Duodenal mucosa (tissue), 2 donors: ENCODE measurements around the gene CACNA2D1.

ENCODE experiments used
- H3K27ac ChIP-seq: one replicate; pipeline ENCODE4 v1.7.0; 2013; ENCODE audit warnings: low read depth, low read length
- H3K27me3 ChIP-seq, 2 donors: one replicate each; pipeline ENCODE4 v1.7.0; 2013; ENCODE audit warnings: low read length in 2 of 2, control low read depth in 1 of 2; ENCODE audit not compliant: insufficient read depth in 2 of 2, control insufficient read depth in 1 of 2
- H3K36me3 ChIP-seq, 2 donors: one replicate each; pipeline ENCODE4 v1.7.0; 2013; ENCODE audit warnings: low read length in 2 of 2, control low read depth in 1 of 2; ENCODE audit not compliant: insufficient read depth in 2 of 2, control insufficient read depth in 1 of 2
- H3K4me1 ChIP-seq, 2 donors: one replicate each; pipeline ENCODE4 v1.7.0; 2013; ENCODE audit warnings: low read length in 2 of 2, control low read depth in 1 of 2; ENCODE audit not compliant: insufficient read depth in 2 of 2, control insufficient read depth in 1 of 2
- H3K4me3 ChIP-seq, 2 donors: one replicate each; pipeline ENCODE4 v1.7.0; 2013; ENCODE audit warnings: low read length in 2 of 2, low read depth in 1 of 2
- H3K9ac ChIP-seq, 2 donors: one replicate each; pipeline ENCODE4 v1.7.0; 2013; ENCODE audit warnings: low read length in 2 of 2, low read depth in 1 of 2
- H3K9me3 ChIP-seq, 2 donors: one replicate each; pipeline ENCODE4 v1.7.0; 2013; ENCODE audit warnings: low read length in 2 of 2, control low read depth in 1 of 2; ENCODE audit not compliant: control insufficient read depth in 1 of 2

The CACNA2D1 gene

GRCh38 chr7:82376739-82377138, 66.8 kb downstream of the CACNA2D1 start:
- Histone ChIP-seq H3K27me3 (no peaks in the 10 kb centered on the region), H3K4me1 (no peaks in the 10 kb centered on the region), H3K4me3 (no peak overlapping the region), H3K27ac (no peak overlapping the region), H3K36me3 (no peaks in the 10 kb centered on the region), H3K9me3 (no peaks in the 10 kb centered on the region), H3K9ac (no peak overlapping the region)

- Histone ChIP-seq H3K9me3 (no peaks in the 10 kb centered on the region), H3K9ac (no peak overlapping the region), H3K27ac (no peak overlapping the region), H3K36me3 (no peaks in the 10 kb centered on the region), H3K4me1 (no peaks in the 10 kb centered on the region), H3K4me3 (no peak overlapping the region), H3K27me3 (no peaks in the 10 kb centered on the region)
These were observed 67.9 kb downstream of the CACNA2D1 start for GRCh38 chr7:82375713-82376112.

- Histone ChIP-seq H3K36me3 (no peaks in the 10 kb centered on the region), H3K27ac (no peak overlapping the region), H3K27me3 (no peaks in the 10 kb centered on the region), H3K4me3 (no peak overlapping the region), H3K9ac (no peak overlapping the region), H3K4me1 (no peaks in the 10 kb centered on the region), H3K9me3 (no peaks in the 10 kb centered on the region)
These were observed 68.4 kb downstream of the CACNA2D1 start for GRCh38 chr7:82375129-82375528.

GRCh38 chr7:82373926-82374635, 69.5 kb downstream of the CACNA2D1 start:
- H3K27ac ChIP-seq, result no peak overlapping the region

GRCh38 chr7:82364671-82365070, 78.9 kb downstream of the CACNA2D1 start:
- H3K27me3 ChIP-seq, result no peaks in the 10 kb centered on the region
- no peak overlapping the region for H3K27ac ChIP-seq
- H3K9me3 ChIP-seq, result no peaks in the 10 kb centered on the region
- H3K36me3 ChIP-seq, result no peaks in the 10 kb centered on the region
- H3K4me1 ChIP-seq, result no peaks in the 10 kb centered on the region
- H3K9ac ChIP-seq, result no peak overlapping the region
- no peak overlapping the region for H3K4me3 ChIP-seq

More at GRCh38 chr7:82373926-82374635, 69.5 kb downstream of the CACNA2D1 start:
- H3K9ac ChIP-seq, result no peak overlapping the region
- H3K4me1 ChIP-seq, result no peaks in the 10 kb centered on the region
- H3K9me3 ChIP-seq, result no peaks in the 10 kb centered on the region
- H3K36me3 ChIP-seq, result no peaks in the 10 kb centered on the region
- no peak overlapping the region for H3K4me3 ChIP-seq
- H3K27me3 ChIP-seq, result no peaks in the 10 kb centered on the region

GRCh38 chr7:82364048-82364447, 79.5 kb downstream of the CACNA2D1 start:
- no peaks in the 10 kb centered on the region for H3K4me1 ChIP-seq
- no peak overlapping the region for H3K27ac ChIP-seq

GRCh38 chr7:82362129-82362706, 81.4 kb downstream of the CACNA2D1 start:
- Histone ChIP-seq H3K9ac (no peak overlapping the region), H3K36me3 (no peaks in the 10 kb centered on the region), H3K27ac (no peak overlapping the region), H3K27me3 (no peaks in the 10 kb centered on the region), H3K9me3 (no peaks in the 10 kb centered on the region), H3K4me1 (no peaks in the 10 kb centered on the region), H3K4me3 (no peak overlapping the region)

More at GRCh38 chr7:82364048-82364447, 79.5 kb downstream of the CACNA2D1 start:
- no peak overlapping the region for H3K9ac ChIP-seq
- no peaks in the 10 kb centered on the region for H3K9me3 ChIP-seq
- H3K27me3 ChIP-seq, result no peaks in the 10 kb centered on the region
- H3K36me3 ChIP-seq, result no peaks in the 10 kb centered on the region
- H3K4me3 ChIP-seq, result no peak overlapping the region

- Histone ChIP-seq H3K9ac (no peak overlapping the region), H3K4me3 (no peak overlapping the region), H3K27me3 (no peaks in the 10 kb centered on the region), H3K27ac (no peak overlapping the region), H3K9me3 (no peaks in the 10 kb centered on the region), H3K4me1 (no peaks in the 10 kb centered on the region), H3K36me3 (no peaks in the 10 kb centered on the region)
These were observed 82.8 kb downstream of the CACNA2D1 start for GRCh38 chr7:82360591-82361368.

- Histone ChIP-seq H3K9ac (no peak overlapping the region), H3K4me3 (no peak overlapping the region), H3K27me3 (no peaks in the 10 kb centered on the region), H3K36me3 (no peaks in the 10 kb centered on the region), H3K4me1 (no peaks in the 10 kb centered on the region), H3K9me3 (no peaks in the 10 kb centered on the region), H3K27ac (no peak overlapping the region)
These were observed 84.2 kb downstream of the CACNA2D1 start for GRCh38 chr7:82359426-82359825.

GRCh38 chr7:82358923-82359322, 84.7 kb downstream of the CACNA2D1 start:
- H3K9me3 ChIP-seq, result no peaks in the 10 kb centered on the region
- no peak overlapping the region for H3K27ac ChIP-seq
- H3K36me3 ChIP-seq, result no peaks in the 10 kb centered on the region
- no peaks in the 10 kb centered on the region for H3K4me1 ChIP-seq
- no peaks in the 10 kb centered on the region for H3K27me3 ChIP-seq
- H3K9ac ChIP-seq, result no peak overlapping the region
- no peak overlapping the region for H3K4me3 ChIP-seq
